Spleen (tissue), 7 donors: ENCODE data around the gene TIMP2.

Experiments used
- CTCF ChIP-seq, 11 experiments: fragments of 200-600 bp in 7 of 11; fragments of 450-650 bp in 4 of 11; sonication (generic) in 4 of 11; IDR thresholded peaks in 8 of 11; conservative IDR thresholded peaks in 3 of 11; 1 replicate in 7 of 11; 2 replicates in 4 of 11; pipeline versions ENCODE4 v1.4.0 to v1.8.0; 2016 to 2021; ENCODE audit warnings: antibody characterized with exemption in 11 of 11, inconsistent platforms in 4 of 11, mild to moderate bottlenecking in 1 of 11
- POLR2AphosphoS5 ChIP-seq, 3 donors: sonication (generic); formaldehyde crosslinking; IDR thresholded peaks; one replicate each; pipeline ENCODE4 v1.5.1; 2017; ENCODE audit warnings: antibody characterized with exemption in 3 of 3
- donor health status: DM: no; HTN: no; CAD: no; lungs with moderate emphysema.
- donor health status: DM: no; HTN: no; CAD: no.
- donor health status: DM: no; HTN: no; CAD: no.

DNA sequence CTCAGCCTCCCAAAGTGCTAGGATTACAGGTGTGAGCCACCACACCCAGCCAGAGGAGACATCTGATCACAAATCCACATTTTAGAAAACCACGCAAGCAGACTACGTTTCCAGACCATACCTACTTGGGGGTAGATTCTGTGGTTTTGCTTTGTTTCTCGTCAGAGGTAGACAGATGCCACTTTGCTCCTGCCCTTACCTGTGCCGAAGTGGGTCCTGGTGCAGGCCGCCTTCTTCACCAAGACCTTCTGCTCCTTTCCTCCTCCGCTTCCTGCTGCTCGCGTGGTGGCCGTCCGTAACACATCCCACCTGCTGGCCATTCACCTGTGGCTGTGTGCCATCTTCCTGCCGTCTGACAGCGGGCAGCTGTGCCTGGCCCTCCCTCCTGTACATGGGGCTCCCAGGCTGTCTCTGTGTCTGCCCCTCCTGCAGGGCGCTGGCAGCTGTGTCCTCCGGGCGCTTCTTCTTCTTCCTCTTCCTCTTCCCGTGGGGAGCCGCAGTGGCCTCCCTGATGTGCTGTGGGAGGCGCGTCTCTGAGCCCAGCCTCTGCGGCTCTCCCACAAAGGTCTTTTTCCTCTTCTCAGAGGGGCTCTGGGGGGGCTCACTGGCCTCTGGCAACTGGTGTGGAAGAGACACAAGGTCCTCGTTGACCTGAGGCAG, 121.9 kb downstream of the TIMP2 start:
- TF ChIP-seq CTCF (IDR thresholded peaks at IDR 0.05 in 8 of 11, conservative IDR thresholded peaks at IDR 0.05 in 3 of 11) (no peak), POLR2AphosphoS5 (IDR thresholded peaks at IDR 0.05) (peak in 1 of 3 donors; percentile 58)
